Liver (tissue), 9 donors: ENCODE measurements around the gene PXMP4. TPM values are rescaled to one million over a fixed set of nuclear protein-coding genes. Genes with fewer than 3 reads are reported as not detected.

Source experiments
- DNase-seq: peaks from one replicate; pipeline ENCODE4 v3.0.0-alpha.2; 2017; ENCODE audit warnings: low spot score
- H3K27ac ChIP-seq, 2 donors: one replicate each; pipeline ENCODE4 v1.7.0; 2013; ENCODE audit warnings: inconsistent platforms in 2 of 2, low read length in 2 of 2, control low read depth in 1 of 2, low read depth in 1 of 2, mild to moderate bottlenecking in 1 of 2
- H3K27me3 ChIP-seq, 4 donors: one replicate each; pipeline versions ENCODE4 v1.6.1 to v1.7.0; 2013; ENCODE audit warnings: low read length in 3 of 4, inconsistent platforms in 1 of 4, mild to moderate bottlenecking in 1 of 4, moderate library complexity in 1 of 4; ENCODE audit not compliant: control insufficient read depth in 4 of 4, insufficient read depth in 4 of 4
- H3K36me3 ChIP-seq, 4 donors: one replicate each; pipeline versions ENCODE4 v1.6.1 to v1.7.0; 2013; ENCODE audit warnings: low read length in 3 of 4, mild to moderate bottlenecking in 3 of 4, low read depth in 1 of 4, moderate library complexity in 1 of 4; ENCODE audit not compliant: control insufficient read depth in 4 of 4, insufficient read depth in 3 of 4
- H3K4me1 ChIP-seq, 4 donors: one replicate each; pipeline versions ENCODE4 v1.6.1 to v1.7.0; 2013; ENCODE audit warnings: low read length in 3 of 4, mild to moderate bottlenecking in 3 of 4, moderate library complexity in 1 of 4; ENCODE audit not compliant: control insufficient read depth in 4 of 4, insufficient read depth in 4 of 4
- H3K4me3 ChIP-seq, 3 donors: one replicate each; pipeline versions ENCODE4 v1.6.1 to v1.7.0; 2013; ENCODE audit warnings: low read length in 3 of 3, control low read depth in 1 of 3, low read depth in 1 of 3, mild to moderate bottlenecking in 1 of 3
- H3K9ac ChIP-seq, 2 donors: one replicate each; pipeline ENCODE4 v1.7.0; 2013; ENCODE audit warnings: low read length in 2 of 2, mild to moderate bottlenecking in 2 of 2, moderate library complexity in 2 of 2, control low read depth in 1 of 2, low read depth in 1 of 2
- H3K9me3 ChIP-seq, 4 donors: one replicate each; pipeline versions ENCODE4 v1.6.1 to v1.7.0; 2013; ENCODE audit warnings: low read length in 3 of 4; ENCODE audit not compliant: control insufficient read depth in 4 of 4
- ATF3 ChIP-seq: IDR thresholded peaks from 2 replicates; pipeline ENCODE4 v1.6.1; 2016; ENCODE audit warnings: antibody characterized with exemption
- EGR1 ChIP-seq, 2 donors: IDR thresholded peaks; 2 replicates each; pipeline ENCODE4 v1.6.1; 2016 to 2018; ENCODE audit warnings: antibody characterized with exemption in 2 of 2, low read depth in 2 of 2
- FOXA1 ChIP-seq: IDR thresholded peaks from 2 replicates; pipeline ENCODE4 v1.6.1; 2016; ENCODE audit warnings: antibody characterized with exemption
- FOXA2 ChIP-seq: IDR thresholded peaks from 2 replicates; pipeline ENCODE4 v1.6.1; 2016; ENCODE audit warnings: antibody characterized with exemption
- GABPA ChIP-seq, 2 donors: IDR thresholded peaks in 1 of 2; conservative IDR thresholded peaks in 1 of 2; 2 replicates each; pipeline ENCODE4 v1.6.1; 2016; ENCODE audit warnings: antibody characterized with exemption in 2 of 2, mild to moderate bottlenecking in 1 of 2, moderate library complexity in 1 of 2
- HNF4A ChIP-seq, 2 donors: conservative IDR thresholded peaks; 2 replicates each; pipeline ENCODE4 v1.6.1; 2016; ENCODE audit warnings: antibody characterized with exemption in 2 of 2, mild to moderate bottlenecking in 2 of 2
- HNF4G ChIP-seq: IDR thresholded peaks from 2 replicates; pipeline ENCODE4 v1.6.1; 2016; ENCODE audit warnings: antibody characterized with exemption
- JUND ChIP-seq, 2 donors: IDR thresholded peaks; 2 replicates each; pipeline ENCODE4 v1.6.1; 2016; ENCODE audit warnings: antibody characterized with exemption in 2 of 2
- NR2F2 ChIP-seq: IDR thresholded peaks from 2 replicates; pipeline ENCODE4 v1.6.1; 2016; ENCODE audit warnings: antibody characterized with exemption
- RAD21 ChIP-seq, 2 donors: IDR thresholded peaks; 2 replicates each; pipeline ENCODE4 v1.6.1; 2016; ENCODE audit warnings: antibody characterized with exemption in 2 of 2, mild to moderate bottlenecking in 2 of 2
- RXRA ChIP-seq, 2 donors: IDR thresholded peaks; 2 replicates each; pipeline ENCODE4 v1.6.1; 2017 to 2018; ENCODE audit warnings: antibody characterized with exemption in 2 of 2, mild to moderate bottlenecking in 1 of 2
- SP1 ChIP-seq: IDR thresholded peaks from 2 replicates; pipeline ENCODE4 v1.6.1; 2018; ENCODE audit warnings: antibody characterized with exemption, mild to moderate bottlenecking
- TAF1 ChIP-seq: conservative IDR thresholded peaks from 2 replicates; pipeline ENCODE4 v1.6.1; 2016; ENCODE audit warnings: antibody characterized with exemption, mild to moderate bottlenecking
- WGBS: extraction: QIAGEN DNeasy Blood & Tissue Kit; methylation state at CpG from one replicate; pipeline ENCODE4 v1.1.7; 2013; 5-methylcytosine and 5-hydroxymethylcytosine counted together
- polyA plus RNA-seq, 2 donors: library from polyadenylated mRNA; stranded (reverse) in 1 of 2; unstranded in 1 of 2; fragments of 200-250 nt in 1 of 2; fragments of >200 nt in 1 of 2; fragmentation: Nextera tagmentation in 1 of 2; extraction: Ambion mirVana in 1 of 2; gene quantifications; one replicate each; pipeline versions ENCODE4 v1.2.1 to v1.2.3, GENCODE V29; 2013 to 2015
- total RNA-seq, 2 donors: library from RNA; depleted of rRNA; stranded (reverse); fragments of >200 nt; gene quantifications; one replicate each; pipeline ENCODE4 v1.2.3, GENCODE V29; 2014
- TF ChIP-seq, protein P1 (sequence below): IDR thresholded peaks from 2 replicates; pipeline ENCODE4 v1.6.1; 2016; ENCODE audit warnings: antibody characterized with exemption, mild to moderate bottlenecking
- TF ChIP-seq, protein P2 (sequence below): IDR thresholded peaks from 2 replicates; pipeline ENCODE4 v1.6.1; 2016; ENCODE audit warnings: antibody characterized with exemption
- TF ChIP-seq, protein P3 (sequence below): fragments of 150-350 bp; IDR thresholded peaks from 2 replicates; pipeline ENCODE4 v1.5.1; 2017; ENCODE audit warnings: improper control_type of control experiment, low read depth, low read length; ENCODE audit not compliant: missing input control
- TF ChIP-seq, protein P4 (sequence below): IDR thresholded peaks from 2 replicates; pipeline ENCODE4 v1.6.1; 2016; ENCODE audit warnings: antibody characterized with exemption
- donor health status: healthy.
- donor health status: healthy.
- donor health status: healthy.
- donor health status: healthy.
- donor health status: healthy.

The PXMP4 gene
- total and polyA plus RNA-seq, 4 donors, result 5.5 to 16.0 (median 9.3) TPM

GRCh38 chr20:33769043-33769442, 48.9 kb upstream of the PXMP4 start:
- TF ChIP-seq, protein P1, sequence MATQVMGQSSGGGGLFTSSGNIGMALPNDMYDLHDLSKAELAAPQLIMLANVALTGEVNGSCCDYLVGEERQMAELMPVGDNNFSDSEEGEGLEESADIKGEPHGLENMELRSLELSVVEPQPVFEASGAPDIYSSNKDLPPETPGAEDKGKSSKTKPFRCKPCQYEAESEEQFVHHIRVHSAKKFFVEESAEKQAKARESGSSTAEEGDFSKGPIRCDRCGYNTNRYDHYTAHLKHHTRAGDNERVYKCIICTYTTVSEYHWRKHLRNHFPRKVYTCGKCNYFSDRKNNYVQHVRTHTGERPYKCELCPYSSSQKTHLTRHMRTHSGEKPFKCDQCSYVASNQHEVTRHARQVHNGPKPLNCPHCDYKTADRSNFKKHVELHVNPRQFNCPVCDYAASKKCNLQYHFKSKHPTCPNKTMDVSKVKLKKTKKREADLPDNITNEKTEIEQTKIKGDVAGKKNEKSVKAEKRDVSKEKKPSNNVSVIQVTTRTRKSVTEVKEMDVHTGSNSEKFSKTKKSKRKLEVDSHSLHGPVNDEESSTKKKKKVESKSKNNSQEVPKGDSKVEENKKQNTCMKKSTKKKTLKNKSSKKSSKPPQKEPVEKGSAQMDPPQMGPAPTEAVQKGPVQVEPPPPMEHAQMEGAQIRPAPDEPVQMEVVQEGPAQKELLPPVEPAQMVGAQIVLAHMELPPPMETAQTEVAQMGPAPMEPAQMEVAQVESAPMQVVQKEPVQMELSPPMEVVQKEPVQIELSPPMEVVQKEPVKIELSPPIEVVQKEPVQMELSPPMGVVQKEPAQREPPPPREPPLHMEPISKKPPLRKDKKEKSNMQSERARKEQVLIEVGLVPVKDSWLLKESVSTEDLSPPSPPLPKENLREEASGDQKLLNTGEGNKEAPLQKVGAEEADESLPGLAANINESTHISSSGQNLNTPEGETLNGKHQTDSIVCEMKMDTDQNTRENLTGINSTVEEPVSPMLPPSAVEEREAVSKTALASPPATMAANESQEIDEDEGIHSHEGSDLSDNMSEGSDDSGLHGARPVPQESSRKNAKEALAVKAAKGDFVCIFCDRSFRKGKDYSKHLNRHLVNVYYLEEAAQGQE, result no peak
- TF ChIP-seq FOXA1 (no peak), FOXA2 (no peak), HNF4G (no peak), ATF3 (no peak), GABPA (IDR thresholded peaks at IDR 0.05 in 1 of 2, conservative IDR thresholded peaks at IDR 0.05 in 1 of 2) (no peak), RAD21 (IDR thresholded peaks at IDR 0.05) (no peak), RXRA (IDR thresholded peaks at IDR 0.05) (no peak), NR2F2 (no peak)
- TF ChIP-seq, protein P2, sequence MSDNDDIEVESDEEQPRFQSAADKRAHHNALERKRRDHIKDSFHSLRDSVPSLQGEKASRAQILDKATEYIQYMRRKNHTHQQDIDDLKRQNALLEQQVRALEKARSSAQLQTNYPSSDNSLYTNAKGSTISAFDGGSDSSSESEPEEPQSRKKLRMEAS, result no peak
- TF ChIP-seq, protein P3, sequence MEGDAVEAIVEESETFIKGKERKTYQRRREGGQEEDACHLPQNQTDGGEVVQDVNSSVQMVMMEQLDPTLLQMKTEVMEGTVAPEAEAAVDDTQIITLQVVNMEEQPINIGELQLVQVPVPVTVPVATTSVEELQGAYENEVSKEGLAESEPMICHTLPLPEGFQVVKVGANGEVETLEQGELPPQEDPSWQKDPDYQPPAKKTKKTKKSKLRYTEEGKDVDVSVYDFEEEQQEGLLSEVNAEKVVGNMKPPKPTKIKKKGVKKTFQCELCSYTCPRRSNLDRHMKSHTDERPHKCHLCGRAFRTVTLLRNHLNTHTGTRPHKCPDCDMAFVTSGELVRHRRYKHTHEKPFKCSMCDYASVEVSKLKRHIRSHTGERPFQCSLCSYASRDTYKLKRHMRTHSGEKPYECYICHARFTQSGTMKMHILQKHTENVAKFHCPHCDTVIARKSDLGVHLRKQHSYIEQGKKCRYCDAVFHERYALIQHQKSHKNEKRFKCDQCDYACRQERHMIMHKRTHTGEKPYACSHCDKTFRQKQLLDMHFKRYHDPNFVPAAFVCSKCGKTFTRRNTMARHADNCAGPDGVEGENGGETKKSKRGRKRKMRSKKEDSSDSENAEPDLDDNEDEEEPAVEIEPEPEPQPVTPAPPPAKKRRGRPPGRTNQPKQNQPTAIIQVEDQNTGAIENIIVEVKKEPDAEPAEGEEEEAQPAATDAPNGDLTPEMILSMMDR, result no peak
- DNase-seq, result no peak
- Histone ChIP-seq H3K9me3 (no peaks in the 10 kb centered on the region), H3K27ac (no peak overlapping the region), H3K36me3 (peaks cover 0 to 8% (median 1%) of the 10 kb centered on the region in 4 donors), H3K4me3 (no peak overlapping the region), H3K27me3 (no peaks in the 10 kb centered on the region), H3K4me1 (no peaks in the 10 kb centered on the region), H3K9ac (no peak overlapping the region)
- 91% methylated on average over 4 of the region's 4 CpGs for WGBS

DNA sequence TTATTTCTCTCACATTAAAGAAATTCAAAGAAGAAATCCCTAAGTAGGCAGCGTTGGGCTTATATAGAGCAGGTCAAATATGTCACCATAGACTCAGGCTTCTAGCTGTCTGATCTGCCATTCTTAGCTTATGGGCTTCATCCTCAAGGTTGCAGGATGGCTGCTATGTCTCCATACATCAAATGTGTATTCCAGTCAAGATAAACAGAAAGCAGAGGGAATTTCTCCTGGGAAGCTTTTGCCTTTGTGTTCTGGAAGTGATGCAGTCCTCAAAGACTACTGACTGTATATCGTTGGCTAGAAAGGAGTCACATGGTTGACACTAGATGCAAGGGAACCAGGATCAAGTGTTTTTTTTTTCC, 47.6 kb upstream of the PXMP4 start:
- no peak overlapping the region for H3K27ac ChIP-seq
- peaks cover 0 to 8% (median 1%) of the 10 kb centered on the region in 4 donors for H3K36me3 ChIP-seq
- H3K27me3 ChIP-seq, result no peaks in the 10 kb centered on the region
- no peaks in the 10 kb centered on the region for H3K9me3 ChIP-seq
- H3K9ac ChIP-seq, result no peak overlapping the region
- H3K4me3 ChIP-seq, result no peak overlapping the region
- no peak for DNase-seq
- H3K4me1 ChIP-seq, result no peaks in the 10 kb centered on the region
- TF ChIP-seq, protein P1, result no peak
- TF ChIP-seq, protein P3, result no peak
- TF ChIP-seq, protein P2, result no peak
- TF ChIP-seq EGR1 (IDR thresholded peaks at IDR 0.05; ENCODE audit: low read depth in 2 of 2) (no peak), JUND (IDR thresholded peaks at IDR 0.05) (no peak), ATF3 (no peak), FOXA1 (no peak), TAF1 (no peak), RAD21 (IDR thresholded peaks at IDR 0.05) (no peak), HNF4A (conservative IDR thresholded peaks at IDR 0.05) (no peak), SP1 (no peak)
- TF ChIP-seq, protein P4, sequence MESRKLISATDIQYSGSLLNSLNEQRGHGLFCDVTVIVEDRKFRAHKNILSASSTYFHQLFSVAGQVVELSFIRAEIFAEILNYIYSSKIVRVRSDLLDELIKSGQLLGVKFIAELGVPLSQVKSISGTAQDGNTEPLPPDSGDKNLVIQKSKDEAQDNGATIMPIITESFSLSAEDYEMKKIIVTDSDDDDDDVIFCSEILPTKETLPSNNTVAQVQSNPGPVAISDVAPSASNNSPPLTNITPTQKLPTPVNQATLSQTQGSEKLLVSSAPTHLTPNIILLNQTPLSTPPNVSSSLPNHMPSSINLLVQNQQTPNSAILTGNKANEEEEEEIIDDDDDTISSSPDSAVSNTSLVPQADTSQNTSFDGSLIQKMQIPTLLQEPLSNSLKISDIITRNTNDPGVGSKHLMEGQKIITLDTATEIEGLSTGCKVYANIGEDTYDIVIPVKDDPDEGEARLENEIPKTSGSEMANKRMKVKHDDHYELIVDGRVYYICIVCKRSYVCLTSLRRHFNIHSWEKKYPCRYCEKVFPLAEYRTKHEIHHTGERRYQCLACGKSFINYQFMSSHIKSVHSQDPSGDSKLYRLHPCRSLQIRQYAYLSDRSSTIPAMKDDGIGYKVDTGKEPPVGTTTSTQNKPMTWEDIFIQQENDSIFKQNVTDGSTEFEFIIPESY, result no peak
- 98% methylated on average over 2 of the region's 2 CpGs for WGBS
